22Rv1 (cell line): Measurements from ENCODE around the gene MYO7B.

Experiments used
- CTCF ChIP-seq: fragments of 450-650 bp; IDR thresholded peaks from 2 replicates; pipeline ENCODE4 v1.5.1; 2017; ENCODE audit warnings: mild to moderate bottlenecking
- ZFX ChIP-seq: fragments of 450-650 bp; IDR thresholded peaks from 2 replicates; pipeline ENCODE4 v1.6.1; 2017; ENCODE audit warnings: antibody characterized with exemption, borderline replicate concordance

- no peak for TF ChIP-seq CTCF
- no peak for TF ChIP-seq ZFX
These were observed 72.0 kb downstream of the MYO7B start for GRCh38 chr2:127607399-127607908.
